ENCODE data around the gene IRX5. TPM values are rescaled to one million over a fixed set of nuclear protein-coding genes. Genes with fewer than 3 reads are reported as not detected.

The IRX5 gene
- total RNA-seq, 1 donor: not detected

- TF ChIP-seq CTCF (IDR thresholded peaks at IDR 0.05; ENCODE audit: insufficient read depth, low read depth, low read length): no peak
- no peak overlapping the region for H3K4me3 ChIP-seq (ENCODE audit: low read depth, low read length)
- DNase-seq (ENCODE audit: low read depth): no peak
Measured at GRCh38 chr16:54892981-54893380, 37.7 kb upstream of the IRX5 start.

- TF ChIP-seq CTCF (IDR thresholded peaks at IDR 0.05; ENCODE audit: insufficient read depth, low read depth, low read length): no peak
- no peak for DNase-seq (ENCODE audit: low read depth)
- H3K4me3 ChIP-seq (ENCODE audit: low read depth, low read length): no peak overlapping the region
Measured at GRCh38 chr16:54897930-54898329, 32.7 kb upstream of the IRX5 start.

GRCh38 chr16:54901606-54902005 is 29.1 kb upstream of the IRX5 start:
- no peak for DNase-seq (ENCODE audit: low read depth)
- no peak for TF ChIP-seq CTCF (IDR thresholded peaks at IDR 0.05; ENCODE audit: insufficient read depth, low read depth, low read length)
- H3K4me3 ChIP-seq (ENCODE audit: low read depth, low read length): no peak overlapping the region

GRCh38 chr16:54903047-54903446 is 27.6 kb upstream of the IRX5 start:
- DNase-seq (ENCODE audit: low read depth): no peak
- TF ChIP-seq CTCF (IDR thresholded peaks at IDR 0.05; ENCODE audit: insufficient read depth, low read depth, low read length): no peak
- H3K4me3 ChIP-seq (ENCODE audit: low read depth, low read length): no peak overlapping the region

- H3K4me3 ChIP-seq (ENCODE audit: low read depth, low read length): no peak overlapping the region
- DNase-seq (ENCODE audit: low read depth): no peak
- no peak for TF ChIP-seq CTCF (IDR thresholded peaks at IDR 0.05; ENCODE audit: insufficient read depth, low read depth, low read length)
Measured at GRCh38 chr16:54911079-54911478, 19.6 kb upstream of the IRX5 start.

GRCh38 chr16:54912720-54913119 is 17.9 kb upstream of the IRX5 start:
- DNase-seq (ENCODE audit: low read depth): no peak
- no peak for TF ChIP-seq CTCF (IDR thresholded peaks at IDR 0.05; ENCODE audit: insufficient read depth, low read depth, low read length)
- H3K4me3 ChIP-seq (ENCODE audit: low read depth, low read length): no peak overlapping the region

GRCh38 chr16:54921206-54921824 is 9.3 kb upstream of the IRX5 start:
- DNase-seq (ENCODE audit: low read depth): no peak
- TF ChIP-seq CTCF (IDR thresholded peaks at IDR 0.05; ENCODE audit: insufficient read depth, low read depth, low read length): no peak
- H3K4me3 ChIP-seq (ENCODE audit: low read depth, low read length): no peak overlapping the region

Data from fibroblast of villous mesenchyme (primary cell).